Gastroesophageal sphincter (tissue), 3 donors: ENCODE results near the gene TAF1L.

Experiments used
- EP300 ChIP-seq: sonication (generic); formaldehyde crosslinking; IDR thresholded peaks from one replicate; pipeline ENCODE4 v1.6.1; 2017; ENCODE audit warnings: antibody characterized with exemption, mild to moderate bottlenecking
- POLR2A ChIP-seq, 2 donors: fragments of 450-650 bp; IDR thresholded peaks; one replicate each; pipeline ENCODE4 v1.6.1; 2017; ENCODE audit warnings: antibody characterized with exemption in 2 of 2, mild to moderate bottlenecking in 2 of 2, moderate library complexity in 1 of 2
- POLR2AphosphoS5 ChIP-seq: sonication (generic); formaldehyde crosslinking; IDR thresholded peaks from one replicate; pipeline ENCODE4 v1.6.1; 2017; ENCODE audit warnings: antibody characterized with exemption
- TF ChIP-seq, protein P1 (sequence below), 4 experiments: fragments of 200-600 bp in 2 of 4; fragments of 450-650 bp in 2 of 4; sonication (generic) in 1 of 4; IDR thresholded peaks; one replicate each; pipeline ENCODE4 v1.5.1; 2017 to 2019; ENCODE audit warnings: antibody characterized with exemption in 4 of 4, mild to moderate bottlenecking in 2 of 4, moderate library complexity in 2 of 4

DNA sequence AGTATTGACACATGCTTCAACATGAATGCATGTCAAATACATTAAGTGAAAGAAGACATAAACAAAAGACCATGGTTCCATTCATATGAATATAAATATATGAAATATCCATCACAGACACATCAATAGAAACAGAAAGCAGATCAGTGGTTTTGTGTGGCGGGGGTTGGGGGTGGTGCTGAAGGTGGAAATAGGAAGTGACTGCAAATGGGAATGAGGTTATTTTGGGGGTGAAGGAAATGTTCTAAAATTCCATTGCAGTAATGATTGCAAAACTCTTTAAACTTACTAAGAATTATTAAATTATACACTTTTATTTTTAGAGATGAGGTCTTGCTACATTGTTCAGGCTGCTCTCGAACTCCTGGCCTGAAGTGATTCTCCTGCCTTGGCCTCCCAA is 28.7 kb downstream of the TAF1L start:
- TF ChIP-seq, protein P1, sequence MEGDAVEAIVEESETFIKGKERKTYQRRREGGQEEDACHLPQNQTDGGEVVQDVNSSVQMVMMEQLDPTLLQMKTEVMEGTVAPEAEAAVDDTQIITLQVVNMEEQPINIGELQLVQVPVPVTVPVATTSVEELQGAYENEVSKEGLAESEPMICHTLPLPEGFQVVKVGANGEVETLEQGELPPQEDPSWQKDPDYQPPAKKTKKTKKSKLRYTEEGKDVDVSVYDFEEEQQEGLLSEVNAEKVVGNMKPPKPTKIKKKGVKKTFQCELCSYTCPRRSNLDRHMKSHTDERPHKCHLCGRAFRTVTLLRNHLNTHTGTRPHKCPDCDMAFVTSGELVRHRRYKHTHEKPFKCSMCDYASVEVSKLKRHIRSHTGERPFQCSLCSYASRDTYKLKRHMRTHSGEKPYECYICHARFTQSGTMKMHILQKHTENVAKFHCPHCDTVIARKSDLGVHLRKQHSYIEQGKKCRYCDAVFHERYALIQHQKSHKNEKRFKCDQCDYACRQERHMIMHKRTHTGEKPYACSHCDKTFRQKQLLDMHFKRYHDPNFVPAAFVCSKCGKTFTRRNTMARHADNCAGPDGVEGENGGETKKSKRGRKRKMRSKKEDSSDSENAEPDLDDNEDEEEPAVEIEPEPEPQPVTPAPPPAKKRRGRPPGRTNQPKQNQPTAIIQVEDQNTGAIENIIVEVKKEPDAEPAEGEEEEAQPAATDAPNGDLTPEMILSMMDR (IDR thresholded peaks at IDR 0.05), result no peak
- TF ChIP-seq POLR2AphosphoS5, result no peak
- TF ChIP-seq POLR2A (IDR thresholded peaks at IDR 0.05), result no peak
- TF ChIP-seq EP300, result no peak
